ENCODE data around the gene GABRB1.
"Not testable (repeated sequence)": the region's sequence is repeated elsewhere in the genome, so short reads cannot be mapped to it uniquely, and the experiment has no call there.

Gene GABRB1

GRCh38 chr4:47215759-47216158, 184.4 kb downstream of the GABRB1 start:
- DNase-seq: no peak

GRCh38 chr4:47217291-47217690, 185.9 kb downstream of the GABRB1 start:
- DNase-seq: no peak

GRCh38 chr4:47217884-47218283, 186.5 kb downstream of the GABRB1 start:
- DNase-seq: no peak

GRCh38 chr4:47218631-47219030, 187.3 kb downstream of the GABRB1 start:
- no peak for DNase-seq

GRCh38 chr4:47219586-47219985, 188.2 kb downstream of the GABRB1 start:
- no peak for DNase-seq

- DNase-seq: no peak
These were observed 190.4 kb downstream of the GABRB1 start for GRCh38 chr4:47221721-47222120.

- no peak for DNase-seq
These were observed 190.9 kb downstream of the GABRB1 start for GRCh38 chr4:47222276-47222675.

GRCh38 chr4:47224361-47224760, 193.0 kb downstream of the GABRB1 start:
- DNase-seq: no peak

- no peak for DNase-seq
These were observed 204.4 kb downstream of the GABRB1 start for GRCh38 chr4:47235721-47236120.

- DNase-seq: no peak
These were observed 207.3 kb downstream of the GABRB1 start for GRCh38 chr4:47238667-47239066.

- no peak for DNase-seq
These were observed 208.3 kb downstream of the GABRB1 start for GRCh38 chr4:47239649-47240048.

GRCh38 chr4:47251348-47252135, 220.2 kb downstream of the GABRB1 start:
- DNase-seq: no peak

- DNase-seq: no peak
These were observed 232.4 kb downstream of the GABRB1 start for GRCh38 chr4:47263721-47264120.

- DNase-seq: no peak
These were observed 239.0 kb downstream of the GABRB1 start for GRCh38 chr4:47270201-47270888.

- no peak for DNase-seq
These were observed 239.9 kb downstream of the GABRB1 start for GRCh38 chr4:47271291-47271690.

- DNase-seq: no peak
These were observed 243.5 kb downstream of the GABRB1 start for GRCh38 chr4:47274901-47275300.

- DNase-seq: no peak
These were observed 244.2 kb downstream of the GABRB1 start for GRCh38 chr4:47275595-47275994.

- DNase-seq: no peak
These were observed 247.3 kb downstream of the GABRB1 start for GRCh38 chr4:47278631-47279030.

- no peak for DNase-seq
These were observed 256.4 kb downstream of the GABRB1 start for GRCh38 chr4:47287735-47288134.

GRCh38 chr4:47289805-47290204, 258.4 kb downstream of the GABRB1 start:
- DNase-seq: no peak

GRCh38 chr4:47290873-47291272, 259.5 kb downstream of the GABRB1 start:
- not testable (repeated sequence) for DNase-seq

- DNase-seq: no peak
These were observed 277.8 kb downstream of the GABRB1 start for GRCh38 chr4:47309165-47309564.

- no peak for DNase-seq
These were observed 280.8 kb downstream of the GABRB1 start for GRCh38 chr4:47312170-47312569.

GRCh38 chr4:47313384-47313783, 282.0 kb downstream of the GABRB1 start:
- DNase-seq: no peak

GRCh38 chr4:47315346-47315745, 284.0 kb downstream of the GABRB1 start:
- DNase-seq: no peak

Measured in DMS79 treated with DMSO at 0.1 percent for 48 hours (cell line).